GM12878 (cell line): ENCODE results near the gene BIRC5. TPM values are rescaled to one million over a fixed set of nuclear protein-coding genes. Genes with fewer than 3 reads are reported as not detected.

ENCODE experiments used
- ATAC-seq: fragments of 200-7000 bp; cut with Tn5 transposase; 3 replicates; pipeline ENCODE4 v1.9.1; 2020; ENCODE audit warnings: mild to moderate bottlenecking, moderate library complexity
- BruUV-seq: library from RNA; stranded (reverse); fragments of 400-500 nt; replicated peaks from 2 replicates; lab custom pipeline; 2021; lab: Mats Ljungman, UMichigan
- CTCF ChIA-PET: fragments of 300-600 bp; sonication (Branson Sonifier 250); formaldehyde crosslinking; extraction: SDS; loops from one replicate; lab custom pipeline; 2021; ENCODE audit warnings: inconsistent platforms; lab: Yijun Ruan, JAX
- POLR2A ChIA-PET: fragments of 350-600 bp; formaldehyde crosslinking; extraction: SDS; loops from one replicate; lab custom pipeline; 2021; ENCODE audit warnings: inconsistent platforms; lab: Charles Lee
- RAD21 ChIA-PET: fragments of 300-600 bp; sonication (Branson Sonifier 250); formaldehyde crosslinking; loops from one replicate; lab custom pipeline; 2023; ENCODE audit warnings: antibody characterized with exemption; ENCODE audit not compliant: unreplicated experiment; lab: Charles Lee
- SMC1A ChIA-PET: fragments of 300-600 bp; sonication (Branson Sonifier 250); formaldehyde crosslinking; loops from one replicate; lab custom pipeline; 2023; ENCODE audit not compliant: unreplicated experiment, uncharacterized antibody; lab: Charles Lee
- DNase-seq: peaks from one replicate; pipeline ENCODE4 v3.0.0-alpha.2; 2011; ENCODE audit warnings: low read depth, low spot score
- FAIRE-seq: peaks from 3 replicates; lab custom pipeline; 2011; peaks lifted over from hg19 to GRCh38; lab: Jason Lieb, UNC
- H2AFZ ChIP-seq: 2 replicates; pipeline ENCODE4 v1.6.0; 2011; ENCODE audit warnings: low read depth, low read length, control low read depth; ENCODE audit not compliant: control insufficient read depth
- H3K27ac ChIP-seq: 2 replicates; pipeline ENCODE4 v1.5.1; 2011; ENCODE audit warnings: control low read depth; ENCODE audit not compliant: control insufficient read depth, insufficient read depth
- H3K27me3 ChIP-seq, 2 experiments: replicated peaks in 1 of 2; 2 replicates each; pipeline versions ENCODE4 v1.6.0 to v1.6.1; 2011; ENCODE audit warnings: low read length in 1 of 2; ENCODE audit not compliant: control insufficient read depth in 2 of 2, insufficient read depth in 2 of 2
- H3K36me3 ChIP-seq, 2 experiments: 2 replicates each; pipeline ENCODE4 v1.5.1; 2011; ENCODE audit warnings: low read length in 1 of 2; ENCODE audit not compliant: control insufficient read depth in 2 of 2, insufficient read depth in 2 of 2
- H3K4me1 ChIP-seq: 2 replicates; pipeline ENCODE4 v1.6.1; 2011; ENCODE audit warnings: mild to moderate bottlenecking, low read length, moderate library complexity, mixed read lengths; ENCODE audit not compliant: control insufficient read depth, insufficient read depth
- H3K4me2 ChIP-seq: 2 replicates; pipeline ENCODE4 v1.6.0; 2011; ENCODE audit warnings: control low read depth; ENCODE audit not compliant: control insufficient read depth, insufficient read depth
- H3K4me3 ChIP-seq: fragments of 200-600 bp; sonication (generic); 2 replicates; pipeline ENCODE4 v1.5.1; 2016
- H3K79me2 ChIP-seq: 2 replicates; pipeline ENCODE4 v1.6.0; 2011; ENCODE audit warnings: low read length; ENCODE audit not compliant: control insufficient read depth, insufficient read depth
- H3K9ac ChIP-seq: 2 replicates; pipeline ENCODE4 v1.8.0; 2011; ENCODE audit warnings: low read length, control low read depth, mixed read lengths; ENCODE audit not compliant: control insufficient read depth, insufficient read depth
- H3K9me3 ChIP-seq: replicated peaks from 3 replicates; pipeline ENCODE4 v1.5.1; 2011; ENCODE audit warnings: mild to moderate bottlenecking, low read length; ENCODE audit not compliant: control insufficient read depth, insufficient read depth
- H4K20me1 ChIP-seq: 2 replicates; pipeline ENCODE4 v1.6.0; 2011; ENCODE audit not compliant: control insufficient read depth, insufficient read depth
- ATF7 ChIP-seq: fragments of 450-650 bp; IDR thresholded peaks from 2 replicates; pipeline ENCODE4 v1.6.1; 2016; ENCODE audit warnings: low read depth, mild to moderate bottlenecking
- CREM ChIP-seq: IDR thresholded peaks from 2 replicates; pipeline ENCODE4 v1.6.1; 2014; ENCODE audit warnings: antibody characterized with exemption, low read depth
- CTCF ChIP-seq, 3 experiments: IDR thresholded peaks in 2 of 3; conservative IDR thresholded peaks in 1 of 3; 2 replicates each; pipeline ENCODE4 v1.5.1; 2011; ENCODE audit warnings: low read depth in 3 of 3, low read length in 3 of 3, mild to moderate bottlenecking in 3 of 3, control low read depth in 2 of 3, moderate library complexity in 2 of 3, inconsistent platforms in 1 of 3, mixed read lengths in 1 of 3; ENCODE audit not compliant: control insufficient read depth in 2 of 3, insufficient read depth in 1 of 3; ENCODE audit errors: extremely low read depth in 1 of 3
- EGR1 ChIP-seq, 2 experiments: IDR thresholded peaks; 1 replicate in 1 of 2; 2 replicates in 1 of 2; pipeline ENCODE4 v1.6.1; 2011 to 2012; ENCODE audit warnings: low read depth in 2 of 2, low read length in 2 of 2, borderline replicate concordance in 1 of 2, mild to moderate bottlenecking in 1 of 2, moderate library complexity in 1 of 2
- GABPA ChIP-seq: IDR thresholded peaks from 2 replicates; pipeline ENCODE4 v1.6.1; 2014; ENCODE audit warnings: antibody characterized with exemption, low read depth, mild to moderate bottlenecking, inconsistent platforms
- KLF5 ChIP-seq: fragments of 450-650 bp; IDR thresholded peaks from 2 replicates; pipeline ENCODE4 v1.6.1; 2014; ENCODE audit warnings: mild to moderate bottlenecking; ENCODE audit not compliant: partially characterized antibody
- MXI1 ChIP-seq: fragments of 150-350 bp; IDR thresholded peaks from 2 replicates; pipeline ENCODE4 v1.6.1; 2011; ENCODE audit warnings: low read depth, mild to moderate bottlenecking, inconsistent platforms, low read length, improper control_type of control experiment
- RB1 ChIP-seq: fragments of 450-650 bp; formaldehyde crosslinking; IDR thresholded peaks from 2 replicates; pipeline ENCODE4 v1.6.1; 2017; ENCODE audit warnings: mild to moderate bottlenecking, borderline replicate concordance
- RBBP5 ChIP-seq: fragments of 200-600 bp; sonication (generic); conservative IDR thresholded peaks from 2 replicates; pipeline ENCODE4 v1.6.1; 2016
- SMC3 ChIP-seq: IDR thresholded peaks from 2 replicates; pipeline ENCODE4 v1.6.1; 2011; ENCODE audit warnings: low read length, improper control_type of control experiment, borderline replicate concordance
- SPI1 ChIP-seq: IDR thresholded peaks from 2 replicates; pipeline ENCODE4 v1.6.1; 2011; ENCODE audit warnings: low read depth, mild to moderate bottlenecking, low read length, moderate library complexity, borderline replicate concordance; ENCODE audit not compliant: insufficient read depth
- ZBTB4 ChIP-seq: fragments of 450-650 bp; formaldehyde crosslinking; IDR thresholded peaks from 2 replicates; pipeline ENCODE4 v1.4.0; 2022; ENCODE audit warnings: mild to moderate bottlenecking, moderate library complexity
- ZNF217 ChIP-seq: fragments of 450-650 bp; IDR thresholded peaks from 2 replicates; pipeline ENCODE4 v1.6.1; 2017; ENCODE audit warnings: antibody characterized with exemption, mild to moderate bottlenecking
- ZNF274 ChIP-seq: IDR thresholded peaks from one replicate; pipeline ENCODE4 v1.8.0; 2011; ENCODE audit not compliant: insufficient read length, insufficient read depth
- WGBS: methylation state at CpG from one replicate; pipeline ENCODE4 v1.1.6; 2016; ENCODE audit warnings: low lambda C conversion rate; ENCODE audit not compliant: insufficient replicate concordance, insufficient coverage; ENCODE audit errors: missing lambda C conversion rate; 5-methylcytosine and 5-hydroxymethylcytosine counted together
- in situ Hi-C: fragments of 300-500 bp; cut with MboI; formaldehyde crosslinking; loops from 9 replicates; pipeline ENCODE4 v1.14.3; 2018; ENCODE audit warnings: mixed read lengths
- intact Hi-C: fragments of 100-400 bp; cut with micrococcal nuclease; formaldehyde crosslinking; loops from one replicate; pipeline ENCODE4 v1.14.2; 2022; ENCODE audit not compliant: unreplicated experiment
- polyA plus RNA-seq, 11 experiments: library from polyadenylated mRNA; depleted of rRNA in 4 of 11; unstranded in 6 of 11; stranded (reverse) in 5 of 11; fragments of >200 nt; fragmentation: Nextera tagmentation in 4 of 11; fragmentation: Illumina TruSeq in 1 of 11; extraction: Ambion mirVana in 4 of 11; extraction: Trizol in 1 of 11; gene quantifications; 1 replicate in 1 of 11; 2 replicates in 10 of 11; pipeline versions ENCODE4 v1.2.1 to v1.2.3, GENCODE V29; 2011 to 2016; ENCODE audit warnings: inconsistent platforms in 2 of 11, missing spikeins in 2 of 11, low read depth in 1 of 11
- total RNA-seq, 4 experiments: library from RNA; depleted of rRNA in 3 of 4; stranded (reverse); fragments of >200 nt in 3 of 4; fragmentation: Illumina TruSeq in 1 of 4; extraction: Trizol in 1 of 4; gene quantifications; 2 replicates each; pipeline versions ENCODE4 v1.2.1 to v1.2.3, GENCODE V29; 2013 to 2021

BIRC5 gene
- total and polyA plus RNA-seq, 10 of the 15 experiments (the other 5 are each of a cell fraction or from before 2014, with no cell fraction given): 41.0 to 175 (median 90.8) TPM

- ChIA-PET CTCF (no interaction called here), POLR2A (no interaction called here), RAD21 (no interaction called here), SMC1A (no interaction called here)
- Histone ChIP-seq H3K36me3 (no peaks in the 10 kb centered on the region), H3K79me2 (no peaks in the 10 kb centered on the region), H3K27ac (no peak overlapping the region), H3K4me2 (no peak overlapping the region), H3K9me3 (no peaks in the 10 kb centered on the region), H3K4me3 (no peak overlapping the region), H3K4me1 (peaks cover 20% of the 10 kb centered on the region), H3K9ac (no peak overlapping the region), H4K20me1 (no peaks in the 10 kb centered on the region), H3K27me3 (no peaks in the 10 kb centered on the region; a peak in 1 of 4 replicates), H2AFZ (no peak overlapping the region)
- WGBS: 74% methylated on average over 9 of the region's 9 CpGs
- no peak for TF ChIP-seq SPI1
- no peak for TF ChIP-seq SMC3
- no peak for TF ChIP-seq ZNF274
- no peak for TF ChIP-seq RBBP5
- TF ChIP-seq CTCF (IDR thresholded peaks at IDR 0.05 in 2 of 3, conservative IDR thresholded peaks at IDR 0.05 in 1 of 3; ENCODE audit: control insufficient read depth in 2 of 3, extremely low read depth in 1 of 3, insufficient read depth in 1 of 3, low read depth in 3 of 3, low read length in 3 of 3): no peak
- TF ChIP-seq MXI1: no peak
- no peak for TF ChIP-seq KLF5
- no peak for TF ChIP-seq ATF7
- no peak for TF ChIP-seq RB1
- no peak for TF ChIP-seq ZNF217
- TF ChIP-seq GABPA: no peak
- TF ChIP-seq CREM: no peak
- TF ChIP-seq ZBTB4 (CRISPR knock-in tag): no peak
- no peak for TF ChIP-seq EGR1 (IDR thresholded peaks at IDR 0.05; ENCODE audit: borderline replicate concordance in 1 of 2, low read depth in 2 of 2, low read length in 2 of 2)
- DNase-seq (no peak), ATAC-seq (no peak), FAIRE-seq (no peak)
- in situ Hi-C loops: no loop called here
- intact Hi-C loops: no loop called here
- no TSS peak for BruUV-seq
Measured at GRCh38 chr17:78240839-78241238, 26.8 kb downstream of the BIRC5 start.
